Liver (tissue), 9 donors: Measurements from ENCODE around the gene POLR3C. TPM values are rescaled to one million over a fixed set of nuclear protein-coding genes. Genes with fewer than 3 reads are reported as not detected.

Experiments used
- DNase-seq: peaks from one replicate; pipeline ENCODE4 v3.0.0-alpha.2; 2017; ENCODE audit warnings: low spot score
- H3K27ac ChIP-seq, 2 donors: one replicate each; pipeline ENCODE4 v1.7.0; 2013; ENCODE audit warnings: inconsistent platforms in 2 of 2, low read length in 2 of 2, control low read depth in 1 of 2, low read depth in 1 of 2, mild to moderate bottlenecking in 1 of 2
- H3K27me3 ChIP-seq, 4 donors: one replicate each; pipeline versions ENCODE4 v1.6.1 to v1.7.0; 2013; ENCODE audit warnings: low read length in 3 of 4, inconsistent platforms in 1 of 4, mild to moderate bottlenecking in 1 of 4, moderate library complexity in 1 of 4; ENCODE audit not compliant: control insufficient read depth in 4 of 4, insufficient read depth in 4 of 4
- H3K36me3 ChIP-seq, 4 donors: one replicate each; pipeline versions ENCODE4 v1.6.1 to v1.7.0; 2013; ENCODE audit warnings: low read length in 3 of 4, mild to moderate bottlenecking in 3 of 4, low read depth in 1 of 4, moderate library complexity in 1 of 4; ENCODE audit not compliant: control insufficient read depth in 4 of 4, insufficient read depth in 3 of 4
- H3K4me1 ChIP-seq, 4 donors: one replicate each; pipeline versions ENCODE4 v1.6.1 to v1.7.0; 2013; ENCODE audit warnings: low read length in 3 of 4, mild to moderate bottlenecking in 3 of 4, moderate library complexity in 1 of 4; ENCODE audit not compliant: control insufficient read depth in 4 of 4, insufficient read depth in 4 of 4
- H3K4me3 ChIP-seq, 3 donors: one replicate each; pipeline versions ENCODE4 v1.6.1 to v1.7.0; 2013; ENCODE audit warnings: low read length in 3 of 3, control low read depth in 1 of 3, low read depth in 1 of 3, mild to moderate bottlenecking in 1 of 3
- H3K9ac ChIP-seq, 2 donors: one replicate each; pipeline ENCODE4 v1.7.0; 2013; ENCODE audit warnings: low read length in 2 of 2, mild to moderate bottlenecking in 2 of 2, moderate library complexity in 2 of 2, control low read depth in 1 of 2, low read depth in 1 of 2
- H3K9me3 ChIP-seq, 4 donors: one replicate each; pipeline versions ENCODE4 v1.6.1 to v1.7.0; 2013; ENCODE audit warnings: low read length in 3 of 4; ENCODE audit not compliant: control insufficient read depth in 4 of 4
- EGR1 ChIP-seq, 2 donors: IDR thresholded peaks; 2 replicates each; pipeline ENCODE4 v1.6.1; 2016 to 2018; ENCODE audit warnings: antibody characterized with exemption in 2 of 2, low read depth in 2 of 2
- FOXA1 ChIP-seq: IDR thresholded peaks from 2 replicates; pipeline ENCODE4 v1.6.1; 2016; ENCODE audit warnings: antibody characterized with exemption
- FOXA2 ChIP-seq: IDR thresholded peaks from 2 replicates; pipeline ENCODE4 v1.6.1; 2016; ENCODE audit warnings: antibody characterized with exemption
- GABPA ChIP-seq, 2 donors: IDR thresholded peaks in 1 of 2; conservative IDR thresholded peaks in 1 of 2; 2 replicates each; pipeline ENCODE4 v1.6.1; 2016; ENCODE audit warnings: antibody characterized with exemption in 2 of 2, mild to moderate bottlenecking in 1 of 2, moderate library complexity in 1 of 2
- HNF4A ChIP-seq, 2 donors: conservative IDR thresholded peaks; 2 replicates each; pipeline ENCODE4 v1.6.1; 2016; ENCODE audit warnings: antibody characterized with exemption in 2 of 2, mild to moderate bottlenecking in 2 of 2
- HNF4G ChIP-seq: IDR thresholded peaks from 2 replicates; pipeline ENCODE4 v1.6.1; 2016; ENCODE audit warnings: antibody characterized with exemption
- JUND ChIP-seq, 2 donors: IDR thresholded peaks; 2 replicates each; pipeline ENCODE4 v1.6.1; 2016; ENCODE audit warnings: antibody characterized with exemption in 2 of 2
- NR2F2 ChIP-seq: IDR thresholded peaks from 2 replicates; pipeline ENCODE4 v1.6.1; 2016; ENCODE audit warnings: antibody characterized with exemption
- RAD21 ChIP-seq, 2 donors: IDR thresholded peaks; 2 replicates each; pipeline ENCODE4 v1.6.1; 2016; ENCODE audit warnings: antibody characterized with exemption in 2 of 2, mild to moderate bottlenecking in 2 of 2
- RXRA ChIP-seq, 2 donors: IDR thresholded peaks; 2 replicates each; pipeline ENCODE4 v1.6.1; 2017 to 2018; ENCODE audit warnings: antibody characterized with exemption in 2 of 2, mild to moderate bottlenecking in 1 of 2
- SP1 ChIP-seq: IDR thresholded peaks from 2 replicates; pipeline ENCODE4 v1.6.1; 2018; ENCODE audit warnings: antibody characterized with exemption, mild to moderate bottlenecking
- TAF1 ChIP-seq: conservative IDR thresholded peaks from 2 replicates; pipeline ENCODE4 v1.6.1; 2016; ENCODE audit warnings: antibody characterized with exemption, mild to moderate bottlenecking
- YY1 ChIP-seq: IDR thresholded peaks from 2 replicates; pipeline ENCODE4 v1.6.1; 2016; ENCODE audit warnings: antibody characterized with exemption, mild to moderate bottlenecking
- WGBS: extraction: QIAGEN DNeasy Blood & Tissue Kit; methylation state at CpG from one replicate; pipeline ENCODE4 v1.1.7; 2013; 5-methylcytosine and 5-hydroxymethylcytosine counted together
- polyA plus RNA-seq, 2 donors: library from polyadenylated mRNA; stranded (reverse) in 1 of 2; unstranded in 1 of 2; fragments of 200-250 nt in 1 of 2; fragments of >200 nt in 1 of 2; fragmentation: Nextera tagmentation in 1 of 2; extraction: Ambion mirVana in 1 of 2; gene quantifications; one replicate each; pipeline versions ENCODE4 v1.2.1 to v1.2.3, GENCODE V29; 2013 to 2015
- total RNA-seq, 2 donors: library from RNA; depleted of rRNA; stranded (reverse); fragments of >200 nt; gene quantifications; one replicate each; pipeline ENCODE4 v1.2.3, GENCODE V29; 2014
- TF ChIP-seq, protein P1 (sequence below): IDR thresholded peaks from 2 replicates; pipeline ENCODE4 v1.6.1; 2016; ENCODE audit warnings: antibody characterized with exemption, mild to moderate bottlenecking
- TF ChIP-seq, protein P2 (sequence below): IDR thresholded peaks from 2 replicates; pipeline ENCODE4 v1.6.1; 2016; ENCODE audit warnings: antibody characterized with exemption
- TF ChIP-seq, protein P3 (sequence below): IDR thresholded peaks from 2 replicates; pipeline ENCODE4 v1.6.1; 2016; ENCODE audit warnings: antibody characterized with exemption
- TF ChIP-seq, protein P4 (sequence below): IDR thresholded peaks from 2 replicates; pipeline ENCODE4 v1.6.1; 2016; ENCODE audit warnings: antibody characterized with exemption
- TF ChIP-seq, protein P5 (sequence below): fragments of 150-350 bp; IDR thresholded peaks from 2 replicates; pipeline ENCODE4 v1.5.1; 2017; ENCODE audit warnings: improper control_type of control experiment, low read depth, low read length; ENCODE audit not compliant: missing input control
- donor health status: healthy.
- donor health status: healthy.
- donor health status: healthy.
- donor health status: healthy.
- donor health status: healthy.

POLR3C gene
- total and polyA plus RNA-seq, 4 donors, result 6.3 to 22.0 (median 10.6) TPM

DNA sequence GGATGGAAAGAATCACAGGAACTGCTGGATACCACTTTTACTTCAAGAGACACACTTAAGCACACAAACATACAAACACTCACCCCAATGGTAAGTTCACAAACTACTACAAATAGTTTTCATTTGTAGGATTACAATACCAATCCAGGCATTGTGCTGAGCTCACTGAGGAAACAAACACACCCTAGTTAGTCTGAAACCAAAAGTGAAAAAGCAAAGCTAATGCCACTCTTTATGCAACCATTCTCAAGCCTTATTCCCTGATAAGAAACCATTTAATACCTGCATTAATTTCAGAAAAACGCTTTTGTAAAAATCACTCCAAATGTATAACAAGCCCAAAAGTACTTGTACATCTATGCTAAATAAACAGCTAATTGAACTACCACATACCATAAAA lies 38.5 kb upstream of the POLR3C start (continued):
- TF ChIP-seq, protein P1, sequence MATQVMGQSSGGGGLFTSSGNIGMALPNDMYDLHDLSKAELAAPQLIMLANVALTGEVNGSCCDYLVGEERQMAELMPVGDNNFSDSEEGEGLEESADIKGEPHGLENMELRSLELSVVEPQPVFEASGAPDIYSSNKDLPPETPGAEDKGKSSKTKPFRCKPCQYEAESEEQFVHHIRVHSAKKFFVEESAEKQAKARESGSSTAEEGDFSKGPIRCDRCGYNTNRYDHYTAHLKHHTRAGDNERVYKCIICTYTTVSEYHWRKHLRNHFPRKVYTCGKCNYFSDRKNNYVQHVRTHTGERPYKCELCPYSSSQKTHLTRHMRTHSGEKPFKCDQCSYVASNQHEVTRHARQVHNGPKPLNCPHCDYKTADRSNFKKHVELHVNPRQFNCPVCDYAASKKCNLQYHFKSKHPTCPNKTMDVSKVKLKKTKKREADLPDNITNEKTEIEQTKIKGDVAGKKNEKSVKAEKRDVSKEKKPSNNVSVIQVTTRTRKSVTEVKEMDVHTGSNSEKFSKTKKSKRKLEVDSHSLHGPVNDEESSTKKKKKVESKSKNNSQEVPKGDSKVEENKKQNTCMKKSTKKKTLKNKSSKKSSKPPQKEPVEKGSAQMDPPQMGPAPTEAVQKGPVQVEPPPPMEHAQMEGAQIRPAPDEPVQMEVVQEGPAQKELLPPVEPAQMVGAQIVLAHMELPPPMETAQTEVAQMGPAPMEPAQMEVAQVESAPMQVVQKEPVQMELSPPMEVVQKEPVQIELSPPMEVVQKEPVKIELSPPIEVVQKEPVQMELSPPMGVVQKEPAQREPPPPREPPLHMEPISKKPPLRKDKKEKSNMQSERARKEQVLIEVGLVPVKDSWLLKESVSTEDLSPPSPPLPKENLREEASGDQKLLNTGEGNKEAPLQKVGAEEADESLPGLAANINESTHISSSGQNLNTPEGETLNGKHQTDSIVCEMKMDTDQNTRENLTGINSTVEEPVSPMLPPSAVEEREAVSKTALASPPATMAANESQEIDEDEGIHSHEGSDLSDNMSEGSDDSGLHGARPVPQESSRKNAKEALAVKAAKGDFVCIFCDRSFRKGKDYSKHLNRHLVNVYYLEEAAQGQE, result no peak
- TF ChIP-seq, protein P2, sequence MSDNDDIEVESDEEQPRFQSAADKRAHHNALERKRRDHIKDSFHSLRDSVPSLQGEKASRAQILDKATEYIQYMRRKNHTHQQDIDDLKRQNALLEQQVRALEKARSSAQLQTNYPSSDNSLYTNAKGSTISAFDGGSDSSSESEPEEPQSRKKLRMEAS, result no peak
- TF ChIP-seq RAD21 (IDR thresholded peaks at IDR 0.05) (no peak), TAF1 (no peak)

DNA sequence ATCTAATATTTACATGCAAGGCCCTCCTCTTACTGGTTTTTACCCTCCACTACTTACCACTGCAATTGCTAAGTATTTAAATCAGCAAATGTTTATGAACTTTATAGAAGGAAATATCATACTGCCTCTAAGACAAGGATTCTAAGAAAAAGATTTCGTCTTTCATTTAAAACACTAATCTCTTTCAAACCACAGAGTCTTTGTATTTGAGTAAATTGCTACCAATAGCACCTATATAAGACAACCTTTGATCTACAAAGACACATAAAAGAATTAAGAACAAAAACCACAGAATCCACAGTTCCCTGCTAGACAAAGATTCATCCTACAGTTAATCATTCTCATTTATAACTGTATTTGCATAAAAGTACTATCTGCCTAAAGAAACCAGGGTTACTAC lies 37.7 kb upstream of the POLR3C start:
- Histone ChIP-seq H3K27ac (no peak overlapping the region), H3K4me1 (peaks cover 0 to 6% (median 1%) of the 10 kb centered on the region in 4 donors), H3K4me3 (no peak overlapping the region), H3K9me3 (no peaks in the 10 kb centered on the region), H3K27me3 (no peaks in the 10 kb centered on the region), H3K9ac (no peak overlapping the region), H3K36me3 (peaks cover 0 to 12% (median 2%) of the 10 kb centered on the region in 4 donors)
- no peak for DNase-seq
- 91% methylated on average over 1 of the region's 1 CpG for WGBS
- TF ChIP-seq GABPA (IDR thresholded peaks at IDR 0.05 in 1 of 2, conservative IDR thresholded peaks at IDR 0.05 in 1 of 2) (no peak), HNF4A (conservative IDR thresholded peaks at IDR 0.05) (no peak)
- TF ChIP-seq, protein P3, sequence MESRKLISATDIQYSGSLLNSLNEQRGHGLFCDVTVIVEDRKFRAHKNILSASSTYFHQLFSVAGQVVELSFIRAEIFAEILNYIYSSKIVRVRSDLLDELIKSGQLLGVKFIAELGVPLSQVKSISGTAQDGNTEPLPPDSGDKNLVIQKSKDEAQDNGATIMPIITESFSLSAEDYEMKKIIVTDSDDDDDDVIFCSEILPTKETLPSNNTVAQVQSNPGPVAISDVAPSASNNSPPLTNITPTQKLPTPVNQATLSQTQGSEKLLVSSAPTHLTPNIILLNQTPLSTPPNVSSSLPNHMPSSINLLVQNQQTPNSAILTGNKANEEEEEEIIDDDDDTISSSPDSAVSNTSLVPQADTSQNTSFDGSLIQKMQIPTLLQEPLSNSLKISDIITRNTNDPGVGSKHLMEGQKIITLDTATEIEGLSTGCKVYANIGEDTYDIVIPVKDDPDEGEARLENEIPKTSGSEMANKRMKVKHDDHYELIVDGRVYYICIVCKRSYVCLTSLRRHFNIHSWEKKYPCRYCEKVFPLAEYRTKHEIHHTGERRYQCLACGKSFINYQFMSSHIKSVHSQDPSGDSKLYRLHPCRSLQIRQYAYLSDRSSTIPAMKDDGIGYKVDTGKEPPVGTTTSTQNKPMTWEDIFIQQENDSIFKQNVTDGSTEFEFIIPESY, result no peak

DNA sequence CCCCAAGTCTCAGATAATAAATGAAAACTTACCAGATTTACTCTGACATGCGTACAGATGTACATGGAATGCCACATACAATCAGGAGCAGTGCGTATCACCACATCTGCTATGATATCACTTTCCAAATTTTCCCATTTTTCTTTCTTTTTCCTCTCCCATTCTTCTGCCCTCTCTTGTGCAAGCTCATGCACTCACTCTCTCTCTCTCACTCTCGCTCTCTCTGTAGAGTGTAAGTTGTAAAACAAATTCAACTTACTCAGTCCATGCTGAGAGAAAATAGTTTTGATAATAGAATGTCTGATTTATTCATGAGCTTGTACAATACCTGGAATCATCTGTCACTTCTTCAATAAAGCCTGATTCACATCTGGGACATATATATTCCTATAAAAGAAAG lies 35.4 kb upstream of the POLR3C start:
- no peak overlapping the region for H3K4me3 ChIP-seq
- 98% methylated on average over 3 of the region's 3 CpGs for WGBS
- H3K36me3 ChIP-seq, result peaks cover 0 to 9% (median 2%) of the 10 kb centered on the region in 4 donors
- TF ChIP-seq EGR1 (IDR thresholded peaks at IDR 0.05; ENCODE audit: low read depth in 2 of 2) (no peak), HNF4G (no peak), RAD21 (IDR thresholded peaks at IDR 0.05) (no peak), TAF1 (no peak), SP1 (no peak), YY1 (no peak), NR2F2 (no peak), GABPA (IDR thresholded peaks at IDR 0.05 in 1 of 2, conservative IDR thresholded peaks at IDR 0.05 in 1 of 2) (no peak), FOXA1 (no peak), JUND (IDR thresholded peaks at IDR 0.05) (no peak), FOXA2 (no peak), RXRA (IDR thresholded peaks at IDR 0.05) (no peak)
- TF ChIP-seq, protein P2, result no peak
- TF ChIP-seq, protein P1, result no peak
- TF ChIP-seq, protein P4, sequence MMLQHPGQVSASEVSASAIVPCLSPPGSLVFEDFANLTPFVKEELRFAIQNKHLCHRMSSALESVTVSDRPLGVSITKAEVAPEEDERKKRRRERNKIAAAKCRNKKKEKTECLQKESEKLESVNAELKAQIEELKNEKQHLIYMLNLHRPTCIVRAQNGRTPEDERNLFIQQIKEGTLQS, result no peak
- TF ChIP-seq, protein P5, sequence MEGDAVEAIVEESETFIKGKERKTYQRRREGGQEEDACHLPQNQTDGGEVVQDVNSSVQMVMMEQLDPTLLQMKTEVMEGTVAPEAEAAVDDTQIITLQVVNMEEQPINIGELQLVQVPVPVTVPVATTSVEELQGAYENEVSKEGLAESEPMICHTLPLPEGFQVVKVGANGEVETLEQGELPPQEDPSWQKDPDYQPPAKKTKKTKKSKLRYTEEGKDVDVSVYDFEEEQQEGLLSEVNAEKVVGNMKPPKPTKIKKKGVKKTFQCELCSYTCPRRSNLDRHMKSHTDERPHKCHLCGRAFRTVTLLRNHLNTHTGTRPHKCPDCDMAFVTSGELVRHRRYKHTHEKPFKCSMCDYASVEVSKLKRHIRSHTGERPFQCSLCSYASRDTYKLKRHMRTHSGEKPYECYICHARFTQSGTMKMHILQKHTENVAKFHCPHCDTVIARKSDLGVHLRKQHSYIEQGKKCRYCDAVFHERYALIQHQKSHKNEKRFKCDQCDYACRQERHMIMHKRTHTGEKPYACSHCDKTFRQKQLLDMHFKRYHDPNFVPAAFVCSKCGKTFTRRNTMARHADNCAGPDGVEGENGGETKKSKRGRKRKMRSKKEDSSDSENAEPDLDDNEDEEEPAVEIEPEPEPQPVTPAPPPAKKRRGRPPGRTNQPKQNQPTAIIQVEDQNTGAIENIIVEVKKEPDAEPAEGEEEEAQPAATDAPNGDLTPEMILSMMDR, result no peak

More for the DNA sequence above, 35.4 kb upstream of the POLR3C start:
- no peaks in the 10 kb centered on the region for H3K9me3 ChIP-seq
- H3K27me3 ChIP-seq, result no peaks in the 10 kb centered on the region
- no peak for DNase-seq
- H3K9ac ChIP-seq, result no peak overlapping the region
- no peaks in the 10 kb centered on the region for H3K4me1 ChIP-seq
- H3K27ac ChIP-seq, result no peak overlapping the region
